ENCODE results near the gene TRAPPC2L.

The TRAPPC2L gene

DNA sequence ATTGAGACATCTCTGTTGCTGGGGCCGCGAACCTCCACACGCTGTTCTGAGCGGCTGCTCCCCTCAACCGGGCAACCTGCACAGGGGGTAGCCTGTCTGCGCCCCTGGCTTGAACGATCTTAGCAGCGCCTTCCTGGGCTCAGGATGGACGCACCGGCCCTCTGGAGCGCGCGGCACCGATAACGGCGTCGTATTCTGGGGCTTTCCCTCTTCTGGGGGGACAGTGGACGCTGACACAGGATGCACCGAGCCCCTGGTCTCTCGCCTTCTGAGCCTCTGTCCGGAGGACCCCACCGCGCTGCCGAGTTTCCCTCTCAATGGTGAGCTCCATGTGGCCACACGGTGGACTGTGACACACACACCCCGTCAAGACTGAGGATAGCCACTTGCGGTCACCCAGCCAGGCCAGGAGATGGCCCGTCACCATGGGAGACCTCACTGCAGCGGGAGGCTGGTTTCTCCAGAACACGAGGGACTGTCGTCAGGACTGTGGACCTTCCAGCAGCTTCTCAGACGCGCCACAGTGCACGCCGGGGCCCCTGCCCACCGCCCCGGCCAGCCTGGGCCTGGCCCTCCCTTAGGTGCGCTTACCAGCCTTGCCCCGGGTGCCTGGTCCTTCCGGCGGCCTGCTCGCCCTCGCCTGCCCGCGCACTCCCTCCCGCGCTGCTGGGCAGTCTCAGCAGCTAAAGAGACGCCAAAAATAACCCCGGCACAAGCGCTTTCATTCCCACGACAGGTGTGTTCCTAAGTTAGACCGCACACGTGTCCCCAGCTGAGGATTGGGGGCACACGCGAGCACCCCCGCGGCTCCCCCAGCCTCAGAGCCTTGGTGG is 39.5 kb downstream of the TRAPPC2L start:
- Histone ChIP-seq H3K9me3 (ENCODE audit: control insufficient read depth in 5 of 5, low read length in 5 of 5) (no peaks in the 10 kb centered on the region), H3K9ac (ENCODE audit: low read length in 5 of 5) (no peak overlapping the region), H3K4me3 (ENCODE audit: low read depth in 1 of 5, low read length in 5 of 5) (no peak overlapping the region), H3K36me3 (ENCODE audit: control insufficient read depth in 5 of 5, insufficient read depth in 5 of 5, low read length in 5 of 5) (peaks cover 0 to 59% (median 11%) of the 10 kb centered on the region in 5 donors), H3K27me3 (ENCODE audit: control insufficient read depth in 5 of 5, insufficient read depth in 4 of 5, low read length in 5 of 5) (peaks cover 0 to 3% (median 0%) of the 10 kb centered on the region in 5 donors), H3K4me1 (ENCODE audit: control insufficient read depth in 5 of 5, insufficient read depth in 5 of 5, low read length in 5 of 5) (peaks cover 0 to 3% (median 0%) of the 10 kb centered on the region in 5 donors), H3K27ac (ENCODE audit: low read depth, low read length) (no peak overlapping the region)

DNA sequence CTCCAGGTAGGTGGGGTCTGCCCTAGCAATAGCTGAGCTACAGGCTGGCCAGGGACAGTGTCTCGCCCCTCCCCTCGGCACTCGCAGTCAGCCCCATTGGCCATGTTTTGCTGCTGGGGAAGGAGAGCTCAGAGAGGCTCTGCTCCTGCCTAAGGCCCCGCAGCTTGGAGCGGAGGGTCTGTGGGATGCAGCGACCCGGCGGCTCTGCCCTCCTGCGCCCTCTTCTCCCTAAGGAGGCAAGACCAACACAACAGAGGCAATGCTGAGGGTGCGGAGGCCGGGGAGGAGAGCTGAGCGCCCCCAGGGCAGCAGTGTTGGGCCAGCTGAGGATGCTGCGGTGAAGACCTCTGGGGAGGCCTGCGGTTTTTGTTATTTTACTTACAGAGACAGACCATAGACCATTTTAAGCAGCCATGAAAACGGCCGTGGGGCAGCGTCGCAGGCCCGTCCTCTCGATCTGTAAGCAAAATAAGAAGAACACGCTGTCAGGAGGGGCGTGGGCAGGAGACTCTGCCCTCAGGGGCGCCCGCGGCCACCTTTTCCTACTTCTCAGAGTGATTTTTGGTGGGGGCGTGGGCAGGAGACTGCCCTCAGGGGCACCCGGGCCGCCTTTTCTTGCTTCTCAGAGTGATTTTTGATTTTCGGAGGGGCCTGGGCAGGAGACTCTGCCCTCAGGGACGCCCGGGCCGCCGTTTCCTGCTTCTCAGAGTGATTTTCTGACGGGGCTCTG is 40.9 kb downstream of the TRAPPC2L start:
- H3K36me3 ChIP-seq (ENCODE audit: control insufficient read depth in 5 of 5, insufficient read depth in 5 of 5, low read length in 5 of 5), result peaks cover 0 to 47% (median 5%) of the 10 kb centered on the region in 5 donors
- H3K4me3 ChIP-seq (ENCODE audit: low read depth in 1 of 5, low read length in 5 of 5), result no peak overlapping the region
- H3K9ac ChIP-seq (ENCODE audit: low read length in 5 of 5), result no peak overlapping the region

DNA sequence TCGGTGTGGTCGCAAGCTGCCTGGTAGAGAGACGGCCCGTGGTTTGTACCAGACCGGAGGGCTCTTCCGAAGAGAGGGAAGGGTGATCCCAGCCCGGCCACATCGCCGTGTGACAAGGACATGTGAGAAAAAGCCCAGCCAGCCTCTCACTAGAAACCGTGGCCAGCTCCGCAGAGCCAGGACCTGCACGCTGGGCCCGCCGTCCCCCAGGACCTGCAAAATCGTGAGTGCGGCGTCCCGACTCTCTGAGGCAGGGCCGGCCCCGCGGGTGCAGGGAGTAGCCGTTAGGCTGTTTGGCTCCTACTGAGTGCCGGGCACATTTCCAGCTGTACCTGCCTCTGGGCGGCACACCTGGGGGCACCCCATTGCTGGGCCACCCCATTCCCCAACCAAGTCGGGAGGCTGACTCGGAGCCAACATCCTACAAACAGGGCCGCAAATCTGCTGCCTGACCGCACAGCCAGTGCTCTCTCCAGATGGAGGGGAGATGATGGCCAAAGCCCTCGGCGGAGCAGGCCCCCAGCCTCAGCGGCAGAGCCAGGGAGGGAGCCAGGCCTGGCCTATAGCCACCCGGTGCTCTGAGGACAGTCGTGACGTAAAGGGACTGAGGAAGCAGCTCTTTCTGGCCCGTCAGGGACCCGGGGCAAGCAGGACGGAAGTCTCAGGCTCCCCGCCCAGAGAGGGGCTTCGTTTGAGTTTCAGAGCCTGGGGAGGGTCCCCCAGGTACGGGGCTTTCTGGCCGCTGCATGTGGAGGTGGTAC is 43.2 kb downstream of the TRAPPC2L start:
- Histone ChIP-seq H3K9me3 (ENCODE audit: control insufficient read depth in 5 of 5, low read length in 5 of 5) (no peaks in the 10 kb centered on the region), H3K27me3 (ENCODE audit: control insufficient read depth in 5 of 5, insufficient read depth in 4 of 5, low read length in 5 of 5) (peaks cover 0 to 3% (median 0%) of the 10 kb centered on the region in 5 donors), H3K9ac (ENCODE audit: low read length in 5 of 5) (no peak overlapping the region), H3K27ac (ENCODE audit: low read depth, low read length) (no peak overlapping the region), H3K4me1 (ENCODE audit: control insufficient read depth in 5 of 5, insufficient read depth in 5 of 5, low read length in 5 of 5) (peaks cover 0 to 14% (median 3%) of the 10 kb centered on the region in 5 donors), H3K36me3 (ENCODE audit: control insufficient read depth in 5 of 5, insufficient read depth in 5 of 5, low read length in 5 of 5) (peaks cover 0 to 47% (median 5%) of the 10 kb centered on the region in 5 donors), H3K4me3 (ENCODE audit: low read depth in 1 of 5, low read length in 5 of 5) (no peak overlapping the region)

More for the DNA sequence above, 40.9 kb downstream of the TRAPPC2L start:
- peaks cover 0 to 3% (median 0%) of the 10 kb centered on the region in 5 donors for H3K27me3 ChIP-seq (ENCODE audit: control insufficient read depth in 5 of 5, insufficient read depth in 4 of 5, low read length in 5 of 5)
- no peak overlapping the region for H3K27ac ChIP-seq (ENCODE audit: low read depth, low read length)
- no peaks in the 10 kb centered on the region for H3K9me3 ChIP-seq (ENCODE audit: control insufficient read depth in 5 of 5, low read length in 5 of 5)
- no peaks in the 10 kb centered on the region for H3K4me1 ChIP-seq (ENCODE audit: control insufficient read depth in 5 of 5, insufficient read depth in 5 of 5, low read length in 5 of 5)

DNA sequence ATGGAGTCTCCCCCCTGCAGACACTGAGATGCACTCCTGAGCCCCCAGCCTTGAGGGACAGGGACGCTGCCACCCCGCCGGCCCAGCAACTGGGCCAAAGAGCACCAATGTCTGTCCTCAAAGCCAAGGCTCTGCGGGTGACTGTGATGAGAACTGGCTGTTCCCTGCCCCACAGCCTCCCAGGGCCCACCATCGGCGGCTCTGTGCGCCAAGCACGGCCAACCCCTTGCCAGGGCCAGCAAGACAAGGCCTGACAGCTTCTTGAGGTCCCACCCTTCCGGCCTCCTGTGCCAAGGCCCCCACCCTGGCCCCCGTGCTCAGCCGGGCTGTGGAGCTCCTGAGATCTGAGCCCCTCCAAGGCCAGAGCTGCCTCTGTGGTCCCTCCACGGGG is 43.7 kb downstream of the TRAPPC2L start:
- peaks cover 0 to 47% (median 5%) of the 10 kb centered on the region in 5 donors for H3K36me3 ChIP-seq (ENCODE audit: control insufficient read depth in 5 of 5, insufficient read depth in 5 of 5, low read length in 5 of 5)

DNA sequence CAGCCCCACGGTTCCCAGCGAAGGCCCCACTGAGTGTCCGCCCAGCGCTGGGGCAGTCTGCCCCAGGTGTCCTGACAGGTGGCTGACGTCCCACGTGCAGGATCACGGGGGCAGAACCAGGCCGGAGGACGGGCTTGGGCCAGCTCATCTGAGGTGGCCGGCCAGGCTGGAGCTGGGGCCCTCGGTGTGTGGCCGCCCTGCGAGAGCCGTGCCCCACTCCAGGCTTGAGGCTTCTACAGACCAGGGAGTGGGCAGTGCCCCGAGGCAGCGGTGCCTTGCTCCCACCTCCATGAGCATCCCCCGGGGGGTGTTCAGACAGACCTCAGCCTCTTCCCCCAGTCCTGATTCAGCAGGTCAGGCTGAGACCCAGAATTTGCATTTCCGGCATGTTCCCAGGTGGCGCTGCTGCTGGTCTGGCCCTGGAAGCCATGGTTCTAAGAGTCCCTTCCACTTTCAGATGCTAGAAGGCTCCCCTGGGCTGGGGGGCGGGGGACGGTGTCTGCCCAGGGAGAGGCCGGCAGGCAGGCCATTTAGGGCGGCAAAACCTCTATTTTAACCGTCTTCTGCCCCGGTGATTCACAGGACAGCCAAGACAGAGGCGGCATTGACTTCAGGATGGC is 44.9 kb downstream of the TRAPPC2L start:
- peaks cover 0 to 3% (median 0%) of the 10 kb centered on the region in 5 donors for H3K27me3 ChIP-seq (ENCODE audit: control insufficient read depth in 5 of 5, insufficient read depth in 4 of 5, low read length in 5 of 5)
- H3K27ac ChIP-seq (ENCODE audit: low read depth, low read length), result no peak overlapping the region
- peaks cover 0 to 37% (median 5%) of the 10 kb centered on the region in 5 donors for H3K36me3 ChIP-seq (ENCODE audit: control insufficient read depth in 5 of 5, insufficient read depth in 5 of 5, low read length in 5 of 5)
- H3K9me3 ChIP-seq (ENCODE audit: control insufficient read depth in 5 of 5, low read length in 5 of 5), result no peaks in the 10 kb centered on the region
- no peak overlapping the region for H3K9ac ChIP-seq (ENCODE audit: low read length in 5 of 5)
- H3K4me3 ChIP-seq (ENCODE audit: low read depth in 1 of 5, low read length in 5 of 5), result no peak overlapping the region
- peaks cover 0 to 26% (median 3%) of the 10 kb centered on the region in 5 donors for H3K4me1 ChIP-seq (ENCODE audit: control insufficient read depth in 5 of 5, insufficient read depth in 5 of 5, low read length in 5 of 5)

More for the DNA sequence above, 43.7 kb downstream of the TRAPPC2L start:
- Histone ChIP-seq H3K27me3 (ENCODE audit: control insufficient read depth in 5 of 5, insufficient read depth in 4 of 5, low read length in 5 of 5) (peaks cover 0 to 3% (median 0%) of the 10 kb centered on the region in 5 donors), H3K4me1 (ENCODE audit: control insufficient read depth in 5 of 5, insufficient read depth in 5 of 5, low read length in 5 of 5) (peaks cover 0 to 17% (median 3%) of the 10 kb centered on the region in 5 donors), H3K27ac (ENCODE audit: low read depth, low read length) (no peak overlapping the region), H3K9ac (ENCODE audit: low read length in 5 of 5) (no peak overlapping the region), H3K4me3 (ENCODE audit: low read depth in 1 of 5, low read length in 5 of 5) (no peak overlapping the region), H3K9me3 (ENCODE audit: control insufficient read depth in 5 of 5, low read length in 5 of 5) (no peaks in the 10 kb centered on the region)

DNA sequence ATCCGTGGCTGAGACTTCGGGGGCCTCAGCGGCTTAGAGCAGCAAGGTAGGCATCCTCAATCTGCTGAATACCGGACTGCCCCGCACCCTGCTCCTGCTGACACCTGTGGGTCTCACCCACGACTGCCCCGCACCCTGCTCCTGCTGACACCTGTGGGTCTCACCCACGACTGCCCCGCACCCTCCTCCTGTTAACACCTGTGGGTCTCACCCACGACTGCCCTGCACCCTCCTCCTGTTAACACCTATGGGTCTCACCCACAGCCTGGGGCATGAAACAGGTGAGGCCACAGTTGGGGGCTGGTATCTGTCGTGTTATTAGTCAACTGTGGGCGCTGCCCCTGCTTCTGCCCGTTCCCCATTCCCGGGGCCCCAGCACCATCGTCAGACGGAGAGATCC is 45.8 kb downstream of the TRAPPC2L start:
- Histone ChIP-seq H3K4me1 (ENCODE audit: control insufficient read depth in 5 of 5, insufficient read depth in 5 of 5, low read length in 5 of 5) (peaks cover 0 to 26% (median 3%) of the 10 kb centered on the region in 5 donors), H3K27ac (ENCODE audit: low read depth, low read length) (no peak overlapping the region), H3K36me3 (ENCODE audit: control insufficient read depth in 5 of 5, insufficient read depth in 5 of 5, low read length in 5 of 5) (peaks cover 0 to 28% (median 0%) of the 10 kb centered on the region in 5 donors), H3K9ac (ENCODE audit: low read length in 5 of 5) (no peak overlapping the region), H3K4me3 (ENCODE audit: low read depth in 1 of 5, low read length in 5 of 5) (no peak overlapping the region), H3K9me3 (ENCODE audit: control insufficient read depth in 5 of 5, low read length in 5 of 5) (no peaks in the 10 kb centered on the region), H3K27me3 (ENCODE audit: control insufficient read depth in 5 of 5, insufficient read depth in 4 of 5, low read length in 5 of 5) (peaks cover 0 to 3% (median 0%) of the 10 kb centered on the region in 5 donors)

DNA sequence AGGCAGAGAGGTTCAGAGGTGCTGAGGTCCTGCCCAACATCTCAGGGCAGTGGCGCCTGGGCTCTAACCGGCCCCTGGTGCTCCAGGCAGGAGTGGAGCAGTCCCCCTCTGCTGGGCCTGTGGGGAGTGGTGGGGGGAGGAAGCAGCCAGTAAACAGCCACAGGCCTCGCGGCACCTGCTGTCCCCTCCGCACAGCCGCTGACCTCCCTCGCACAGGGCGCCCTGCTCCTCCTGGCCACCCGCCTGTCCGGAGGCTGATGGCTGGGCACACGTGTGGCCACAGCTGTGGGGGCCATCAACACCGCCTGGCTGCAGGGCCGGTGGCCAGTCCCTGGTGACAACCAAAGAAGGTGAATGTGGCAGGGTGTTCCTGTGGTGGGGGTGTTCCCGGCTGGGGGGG is 46.3 kb downstream of the TRAPPC2L start:
- Histone ChIP-seq H3K4me1 (ENCODE audit: control insufficient read depth in 5 of 5, insufficient read depth in 5 of 5, low read length in 5 of 5) (peaks cover 0 to 26% (median 4%) of the 10 kb centered on the region in 5 donors), H3K36me3 (ENCODE audit: control insufficient read depth in 5 of 5, insufficient read depth in 5 of 5, low read length in 5 of 5) (peaks cover 0 to 26% (median 0%) of the 10 kb centered on the region in 5 donors), H3K9ac (ENCODE audit: low read length in 5 of 5) (no peak overlapping the region)

DNA sequence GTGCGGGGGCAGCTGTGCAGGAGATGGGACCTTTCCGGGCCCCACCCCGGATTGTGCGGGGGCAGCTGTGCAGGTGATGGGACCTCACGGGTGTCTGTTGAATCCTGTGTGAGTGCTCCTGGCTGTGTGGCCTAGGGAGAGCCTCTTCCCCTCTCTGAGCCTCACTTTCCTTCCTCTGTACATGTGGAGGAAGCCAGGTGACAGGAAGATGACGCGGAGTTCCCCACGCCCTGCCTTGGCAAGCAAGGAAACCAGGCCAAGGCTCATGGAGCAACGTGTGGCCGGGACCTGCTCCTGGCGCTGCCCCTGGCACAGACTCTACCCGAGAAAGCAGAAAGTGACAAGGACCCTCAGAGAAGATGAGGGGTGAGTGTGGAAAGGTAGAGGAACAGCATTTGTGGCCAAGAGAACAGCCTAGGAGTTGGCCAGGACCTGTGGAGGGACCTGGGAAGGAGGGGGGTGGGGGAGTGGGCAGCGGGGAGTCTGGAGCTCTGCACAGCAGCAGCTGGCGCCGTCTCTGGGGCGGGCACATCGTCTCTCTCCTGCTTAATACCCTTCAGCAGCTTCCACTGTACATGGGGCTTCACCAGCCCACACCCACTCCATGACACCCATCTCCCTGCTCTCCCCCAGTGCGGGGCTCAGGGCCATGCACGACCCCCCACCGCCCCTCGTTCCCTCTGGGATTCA is 47.9 kb downstream of the TRAPPC2L start:
- no peak overlapping the region for H3K27ac ChIP-seq (ENCODE audit: low read depth, low read length)
- peak overlapping the region in 3 of 5 donors; percentile 17 to 53 (median 50) for H3K4me3 ChIP-seq (ENCODE audit: low read depth in 1 of 5, low read length in 5 of 5)

More for the DNA sequence above, 46.3 kb downstream of the TRAPPC2L start:
- Histone ChIP-seq H3K27ac (ENCODE audit: low read depth, low read length) (no peak overlapping the region), H3K9me3 (ENCODE audit: control insufficient read depth in 5 of 5, low read length in 5 of 5) (no peaks in the 10 kb centered on the region), H3K4me3 (ENCODE audit: low read depth in 1 of 5, low read length in 5 of 5) (no peak overlapping the region), H3K27me3 (ENCODE audit: control insufficient read depth in 5 of 5, insufficient read depth in 4 of 5, low read length in 5 of 5) (peaks cover 0 to 3% (median 0%) of the 10 kb centered on the region in 5 donors)

DNA sequence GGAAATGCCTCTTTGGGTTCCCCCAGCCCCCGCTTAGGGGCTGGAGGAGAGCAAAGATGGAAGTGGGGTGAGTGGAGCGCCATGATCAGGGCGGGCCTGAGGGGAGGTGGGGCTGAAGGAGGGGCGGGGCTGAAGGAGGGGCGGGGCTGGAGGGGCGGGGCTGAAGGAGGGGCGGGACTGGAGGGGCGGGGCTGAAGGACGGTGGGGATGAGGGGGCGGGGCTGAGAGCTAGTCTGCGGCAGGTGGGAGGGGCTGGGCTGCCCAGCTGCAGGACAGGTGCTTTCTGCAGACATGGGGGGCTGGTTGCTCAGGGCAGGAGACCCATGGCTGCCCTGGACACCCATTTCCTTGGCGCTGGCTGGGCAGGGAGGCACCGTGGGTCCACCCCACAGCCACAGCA is 48.6 kb downstream of the TRAPPC2L start:
- Histone ChIP-seq H3K27ac (ENCODE audit: low read depth, low read length) (no peak overlapping the region), H3K36me3 (ENCODE audit: control insufficient read depth in 5 of 5, insufficient read depth in 5 of 5, low read length in 5 of 5) (peaks cover 0 to 9% (median 0%) of the 10 kb centered on the region in 5 donors), H3K9me3 (ENCODE audit: control insufficient read depth in 5 of 5, low read length in 5 of 5) (no peaks in the 10 kb centered on the region), H3K27me3 (ENCODE audit: control insufficient read depth in 5 of 5, insufficient read depth in 4 of 5, low read length in 5 of 5) (peaks cover 0 to 9% (median 0%) of the 10 kb centered on the region in 5 donors), H3K4me1 (ENCODE audit: control insufficient read depth in 5 of 5, insufficient read depth in 5 of 5, low read length in 5 of 5) (peaks cover 0 to 39% (median 5%) of the 10 kb centered on the region in 5 donors), H3K9ac (ENCODE audit: low read length in 5 of 5) (no peak overlapping the region), H3K4me3 (ENCODE audit: low read depth in 1 of 5, low read length in 5 of 5) (peak overlapping the region in 1 of 5 donors; percentile 50)

More for the DNA sequence above, 47.9 kb downstream of the TRAPPC2L start:
- no peaks in the 10 kb centered on the region for H3K9me3 ChIP-seq (ENCODE audit: control insufficient read depth in 5 of 5, low read length in 5 of 5)
- peaks cover 0 to 16% (median 0%) of the 10 kb centered on the region in 5 donors for H3K36me3 ChIP-seq (ENCODE audit: control insufficient read depth in 5 of 5, insufficient read depth in 5 of 5, low read length in 5 of 5)
- H3K4me1 ChIP-seq (ENCODE audit: control insufficient read depth in 5 of 5, insufficient read depth in 5 of 5, low read length in 5 of 5), result peaks cover 0 to 34% (median 5%) of the 10 kb centered on the region in 5 donors
- peak overlapping the region in 1 of 5 donors; percentile 30 for H3K9ac ChIP-seq (ENCODE audit: low read length in 5 of 5)
- peaks cover 0 to 3% (median 0%) of the 10 kb centered on the region in 5 donors for H3K27me3 ChIP-seq (ENCODE audit: control insufficient read depth in 5 of 5, insufficient read depth in 4 of 5, low read length in 5 of 5)

Measured in subcutaneous abdominal adipose tissue (tissue), 5 donors.